Activated CD8-positive, alpha-beta memory T cell treated with anti-CD3 and anti-CD28 coated beads for 4 hours (primary cell): ENCODE data around the gene SYTL2.
"Not testable (repeated sequence)": the region's sequence is repeated elsewhere in the genome, so short reads cannot be mapped to it uniquely, and the experiment has no call there.

Experiments used
- DNase-seq, 2 donors: peaks; one replicate each; pipeline ENCODE4 v3.0.0-alpha.2; 2020; ENCODE audit warnings: low read depth in 2 of 2

The SYTL2 gene

GRCh38 chr11:85791409-85791990, 19.4 kb downstream of the SYTL2 start:
- DNase-seq: no peak

- DNase-seq: no peak
These were observed 22.9 kb downstream of the SYTL2 start for GRCh38 chr11:85787809-85788760.

- no peak for DNase-seq
These were observed 23.8 kb downstream of the SYTL2 start for GRCh38 chr11:85787168-85787567.

- DNase-seq: no peak
These were observed 26.3 kb downstream of the SYTL2 start for GRCh38 chr11:85784480-85785265.

GRCh38 chr11:85783758-85784157, 27.2 kb downstream of the SYTL2 start:
- no peak for DNase-seq

GRCh38 chr11:85780780-85781517, 30.0 kb downstream of the SYTL2 start:
- DNase-seq: not testable (repeated sequence)

- DNase-seq: no peak
These were observed 30.8 kb downstream of the SYTL2 start for GRCh38 chr11:85779956-85780640.

GRCh38 chr11:85777603-85777972, 33.4 kb downstream of the SYTL2 start:
- DNase-seq: not testable (repeated sequence)

GRCh38 chr11:85776951-85777602, 33.9 kb downstream of the SYTL2 start:
- DNase-seq: no peak

- DNase-seq: no peak
These were observed 36.5 kb downstream of the SYTL2 start for GRCh38 chr11:85774256-85775101.

GRCh38 chr11:85772695-85773094, 38.2 kb downstream of the SYTL2 start:
- DNase-seq: no peak

GRCh38 chr11:85771568-85771967, 39.4 kb downstream of the SYTL2 start:
- no peak for DNase-seq

- no peak for DNase-seq
These were observed 41.2 kb downstream of the SYTL2 start for GRCh38 chr11:85769771-85770170.

- DNase-seq: no peak
These were observed 42.3 kb downstream of the SYTL2 start for GRCh38 chr11:85768473-85769146.

GRCh38 chr11:85767246-85767945, 43.5 kb downstream of the SYTL2 start:
- no peak for DNase-seq

GRCh38 chr11:85766721-85767161, 44.2 kb downstream of the SYTL2 start:
- DNase-seq: no peak

- no peak for DNase-seq
These were observed 46.1 kb downstream of the SYTL2 start for GRCh38 chr11:85764796-85765195.

- no peak for DNase-seq
These were observed 48.7 kb downstream of the SYTL2 start for GRCh38 chr11:85762226-85762625.
